ENCODE measurements around the gene CLIC6. TPM values are rescaled to one million over a fixed set of nuclear protein-coding genes. Genes with fewer than 3 reads are reported as not detected.

The CLIC6 gene
- total and polyA plus RNA-seq, 2 of the 8 experiments (the other 6 are each of a cell fraction or from before 2014, with no cell fraction given): 0.42 to 1.3 TPM

DNA sequence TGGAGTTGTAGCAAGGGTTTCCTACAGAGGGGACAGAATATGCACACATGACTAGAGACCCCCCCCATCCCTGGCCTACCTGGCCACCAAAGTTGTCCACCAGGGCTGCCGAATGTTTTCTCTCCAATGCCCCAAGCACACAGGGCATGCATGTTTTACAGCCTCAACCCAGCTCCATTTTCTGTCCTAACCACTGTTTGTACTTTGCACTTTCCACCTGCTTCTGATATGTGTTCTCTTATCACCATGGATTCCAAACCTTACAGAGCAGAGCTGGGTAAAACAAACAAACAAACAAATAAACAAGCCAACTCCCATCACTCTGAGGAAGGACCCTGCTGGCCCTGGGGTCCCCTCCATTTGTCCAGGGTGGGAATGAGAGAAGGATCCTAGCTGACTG is 27.3 kb downstream of the CLIC6 start:
- Histone ChIP-seq H3K27ac (ENCODE audit: low read depth, low read length) (no peak overlapping the region), H2BK5ac (ENCODE audit: low read depth, low read length) (no peak overlapping the region), H3K9me3 (ENCODE audit: insufficient read depth in 2 of 2, low read depth in 1 of 2, low read length in 1 of 2) (no peaks in the 10 kb centered on the region), H3K56ac (replicated peaks; ENCODE audit: insufficient read length, low read depth, low read length) (no peak overlapping the region), H4K20me1 (replicated peaks in 1 of 2; ENCODE audit: control insufficient read depth in 1 of 2, insufficient read depth in 2 of 2, low read length in 2 of 2) (no peaks in the 10 kb centered on the region), H3K18ac (ENCODE audit: extremely low read depth, low read length) (no peak overlapping the region), H2BK12ac (ENCODE audit: low read depth, low read length) (no peak overlapping the region), H3K4me3 (ENCODE audit: extremely low read depth in 1 of 4, insufficient read depth in 2 of 4, low read depth in 3 of 4, low read length in 4 of 4) (no peak overlapping the region), H3K23ac (ENCODE audit: insufficient read length) (no peak overlapping the region), H2BK20ac (ENCODE audit: low read length) (no peak overlapping the region), H3K27me3 (replicated peaks in 1 of 4; ENCODE audit: control insufficient read depth in 3 of 4, extremely low read depth in 1 of 4, insufficient read depth in 3 of 4, low read length in 3 of 4) (no peaks in the 10 kb centered on the region), H4K91ac (replicated peaks; ENCODE audit: insufficient read length, low read length) (no peak overlapping the region), H3K9ac (replicated peaks in 1 of 4; ENCODE audit: extremely low read depth in 1 of 4, low read depth in 3 of 4, low read length in 3 of 4) (no peak overlapping the region), H3K23me2 (ENCODE audit: low read depth, low read length) (peaks cover 2% of the 10 kb centered on the region; the same call in 1 of the 2 replicates), H3K14ac (ENCODE audit: insufficient read length) (no peak overlapping the region), H2AK5ac (ENCODE audit: low read depth, low read length) (no peak overlapping the region), H2BK120ac (replicated peaks; ENCODE audit: low read depth, low read length) (no peak overlapping the region), H4K8ac (ENCODE audit: extremely low read depth, insufficient read depth, low read length) (no peak overlapping the region), H4K5ac (ENCODE audit: insufficient read length, low read depth, low read length) (no peak overlapping the region), H3K4me1 (replicated peaks in 1 of 4; ENCODE audit: control insufficient read depth in 3 of 4, insufficient read depth in 4 of 4, low read length in 3 of 4) (peaks cover 0 to 10% (median 4%) of the 10 kb centered on the region in 4 experiments; a peak in 4 of 7 replicates), H3K4me2 (ENCODE audit: insufficient read depth in 1 of 2, low read depth in 2 of 2, low read length in 2 of 2) (no peak overlapping the region), H3K79me2 (ENCODE audit: control insufficient read depth in 1 of 2, insufficient read depth in 2 of 2, low read length in 2 of 2) (no peaks in the 10 kb centered on the region), H2BK15ac (ENCODE audit: low read length) (no peak overlapping the region), H3K4ac (replicated peaks; ENCODE audit: insufficient read length, low read depth, low read length) (no peak overlapping the region), H2AFZ (ENCODE audit: low read length) (no peak overlapping the region), H3K36me3 (ENCODE audit: control insufficient read depth in 2 of 4, insufficient read depth in 4 of 4, low read length in 3 of 4) (no peaks in the 10 kb centered on the region), H3K79me1 (ENCODE audit: low read depth, low read length) (no peaks in the 10 kb centered on the region)
- TF ChIP-seq KDM1A (IDR thresholded peaks at IDR 0.05; ENCODE audit: borderline replicate concordance, low read length) (no peak), MAFK (IDR thresholded peaks at IDR 0.05; ENCODE audit: low read depth, low read length) (no peak), EZH2 (IDR thresholded peaks at IDR 0.05; ENCODE audit: low read depth, low read length, severe bottlenecking) (no peak), POU5F1 (IDR thresholded peaks at IDR 0.05; ENCODE audit: low read depth, low read length) (no peak), CEBPB (IDR thresholded peaks at IDR 0.05; ENCODE audit: low read depth, low read length) (no peak), PHF8 (conservative IDR thresholded peaks at IDR 0.05; ENCODE audit: low read depth, low read length) (no peak), JUN (IDR thresholded peaks at IDR 0.05; ENCODE audit: low read depth, low read length) (no peak), CHD1 (IDR thresholded peaks at IDR 0.05; ENCODE audit: low read depth, low read length) (no peak)
- TF ChIP-seq, protein P1, sequence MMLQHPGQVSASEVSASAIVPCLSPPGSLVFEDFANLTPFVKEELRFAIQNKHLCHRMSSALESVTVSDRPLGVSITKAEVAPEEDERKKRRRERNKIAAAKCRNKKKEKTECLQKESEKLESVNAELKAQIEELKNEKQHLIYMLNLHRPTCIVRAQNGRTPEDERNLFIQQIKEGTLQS (IDR thresholded peaks at IDR 0.05; ENCODE audit: insufficient read depth, low read depth, low read length): no peak
- ChIA-PET CTCF (ENCODE audit: partially characterized antibody) (interaction anchor here (1.4 to 2.2 kb wide), 3 partner anchors 12 to 50 kb away, joined by 3 to 7 read pairs (median 6); no protein-coding TSS in a partner anchor), POLR2A (ENCODE audit: partially characterized antibody) (no interaction called here)
- FAIRE-seq (no peak), DNase-seq (ENCODE audit: low read depth in 1 of 2, low spot score in 2 of 2) (no peak)
- 92% methylated on average over 1 of the region's 1 CpG; no CpG with 5 or more reads in 1 of the 2 experiments for WGBS, 2 experiments (ENCODE audit: extremely low coverage in 1 of 2, insufficient coverage in 1 of 2, insufficient read length in 1 of 2, insufficient replicate concordance in 2 of 2, low coverage in 1 of 2, low lambda C conversion rate in 2 of 2, missing lambda C conversion rate in 1 of 2)
